Inferior parietal cortex (tissue), 1 donor: ENCODE measurements around the gene RRM1.
"Not testable (repeated sequence)": the region's sequence is repeated elsewhere in the genome, so short reads cannot be mapped to it uniquely, and the experiment has no call there.

Experiments
- DNase-seq: peaks from one replicate; pipeline ENCODE4 v3.0.0-alpha.2; 2016; ENCODE audit errors: extremely low spot score

The RRM1 gene

DNA sequence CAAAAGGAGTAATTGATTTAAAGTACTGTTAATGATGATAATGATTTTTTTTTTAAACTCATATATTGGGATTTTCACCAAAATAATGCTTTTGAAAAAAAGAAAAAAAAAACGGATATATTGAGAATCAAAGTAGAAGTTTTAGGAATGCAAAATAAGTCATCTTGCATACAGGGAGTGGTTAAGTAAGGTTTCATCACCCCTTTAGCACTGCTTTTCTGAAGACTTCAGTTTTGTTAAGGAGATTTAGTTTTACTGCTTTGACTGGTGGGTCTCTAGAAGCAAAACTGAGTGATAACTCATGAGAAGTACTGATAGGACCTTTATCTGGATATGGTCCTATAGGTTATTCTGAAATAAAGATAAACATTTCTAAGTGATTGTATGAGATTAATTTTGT lies 43.9 kb downstream of the RRM1 start:
- DNase-seq: no peak

DNA sequence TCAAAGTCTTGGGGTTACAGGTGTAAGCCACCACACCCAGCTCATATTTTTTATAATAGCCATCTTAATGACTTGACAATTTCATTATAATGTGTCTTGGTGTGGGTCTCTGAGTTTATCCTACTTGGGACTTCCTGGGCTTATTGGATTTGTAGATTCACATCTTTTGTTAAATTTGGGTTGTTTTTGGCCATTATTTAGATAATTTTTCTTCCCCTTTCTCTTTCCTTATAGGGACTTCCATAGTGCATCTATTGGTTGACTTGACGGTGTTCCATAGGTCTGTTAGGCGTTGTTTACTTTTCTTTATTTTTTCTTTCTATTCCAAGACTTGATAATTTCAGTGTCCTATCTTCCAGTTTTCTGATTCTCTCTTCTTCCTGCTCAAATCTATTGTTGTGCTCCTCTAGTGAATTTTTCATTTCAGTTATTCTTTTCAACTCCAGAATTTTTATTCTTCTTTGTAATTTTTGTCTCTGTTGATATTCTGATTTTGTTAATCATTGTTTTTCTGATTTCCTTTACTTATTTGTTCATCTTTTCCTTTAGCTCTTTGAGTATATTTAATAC lies 45.6 kb downstream of the RRM1 start:
- no peak for DNase-seq

DNA sequence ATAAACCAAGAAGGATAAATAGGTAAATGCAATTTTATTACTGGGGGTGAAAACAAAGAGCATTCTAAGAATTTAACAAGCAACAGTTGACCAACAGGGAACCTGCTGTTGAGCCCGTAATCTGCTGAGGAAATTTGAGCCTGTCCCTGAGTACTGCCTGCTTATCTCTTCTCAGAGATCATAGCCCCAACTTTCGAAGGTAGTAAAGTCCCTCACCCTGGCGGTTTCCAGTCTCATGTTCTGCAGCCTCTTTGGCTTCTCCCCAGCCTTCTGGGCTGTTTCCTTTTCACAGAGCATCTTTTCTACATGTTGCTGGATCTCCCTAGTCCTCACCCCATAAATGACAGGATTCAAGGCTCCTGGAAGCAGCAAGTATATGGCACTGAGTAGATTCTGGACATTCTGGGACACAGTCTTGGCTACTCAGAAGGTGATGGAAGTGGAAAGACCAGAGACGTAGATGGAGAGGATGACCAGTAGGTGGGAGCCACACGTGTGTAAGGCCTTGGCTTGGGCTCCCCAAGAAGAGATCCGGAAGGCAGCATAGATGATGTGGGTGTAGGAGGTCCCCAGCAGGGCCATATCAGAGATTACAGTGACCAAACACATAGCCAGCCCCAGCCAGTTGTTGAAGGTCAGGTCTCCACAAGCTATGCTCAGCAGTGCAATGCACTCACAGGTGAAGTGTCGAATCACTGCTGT lies 51.6 kb downstream of the RRM1 start:
- no peak for DNase-seq

DNA sequence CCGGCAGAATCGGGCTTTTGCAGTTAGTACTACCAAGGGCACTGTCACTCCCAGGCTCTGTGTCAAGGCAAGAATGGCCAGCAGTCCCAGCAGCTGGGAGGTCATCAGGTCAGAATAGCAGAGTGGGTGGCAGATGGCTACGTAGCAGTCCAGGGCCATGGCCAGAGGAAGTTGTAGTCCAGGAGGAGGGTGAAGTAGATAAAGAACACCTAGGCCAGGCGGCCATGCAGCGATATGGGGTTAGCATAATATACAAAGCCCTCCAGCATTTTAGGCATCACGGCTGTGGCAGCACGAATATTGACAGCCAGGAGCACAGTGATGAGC lies 52.1 kb downstream of the RRM1 start:
- no peak for DNase-seq

- no peak for DNase-seq
These were observed 59.9 kb downstream of the RRM1 start for GRCh38 chr11:4154503-4154902.

- DNase-seq: no peak
These were observed 62.0 kb downstream of the RRM1 start for GRCh38 chr11:4156571-4156970.

GRCh38 chr11:4158818-4159217 lies 64.2 kb downstream of the RRM1 start:
- DNase-seq: not testable (repeated sequence)

DNA sequence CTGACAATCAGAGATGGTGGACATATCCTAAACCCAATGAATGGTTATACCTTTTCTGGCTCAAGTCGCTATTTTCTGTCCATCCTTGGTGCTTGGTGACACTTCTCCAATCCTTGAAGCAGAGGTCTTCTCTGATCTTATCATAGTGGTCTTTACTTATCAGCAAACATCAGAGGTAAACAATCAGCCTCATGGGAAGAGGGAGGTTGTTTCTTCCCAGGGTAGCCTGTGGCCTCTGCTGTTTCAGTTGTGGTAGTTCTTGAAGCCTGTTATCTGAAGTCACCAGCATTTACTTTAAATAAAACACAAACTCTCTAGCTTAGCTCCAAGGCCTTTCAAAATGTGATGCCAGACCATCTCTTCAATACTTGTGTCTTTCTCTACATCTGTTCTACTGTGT lies 66.7 kb downstream of the RRM1 start:
- no peak for DNase-seq

- no peak for DNase-seq
These were observed 70.4 kb downstream of the RRM1 start for GRCh38 chr11:4164884-4165590.

GRCh38 chr11:4167292-4167691 lies 72.7 kb downstream of the RRM1 start:
- DNase-seq: no peak

GRCh38 chr11:4167758-4168157 lies 73.2 kb downstream of the RRM1 start:
- DNase-seq: no peak

GRCh38 chr11:4175620-4176350 lies 81.2 kb downstream of the RRM1 start:
- DNase-seq: not testable (repeated sequence)

- no peak for DNase-seq
These were observed 84.4 kb downstream of the RRM1 start for GRCh38 chr11:4178813-4179662.

- no peak for DNase-seq
These were observed 86.0 kb downstream of the RRM1 start for GRCh38 chr11:4180441-4181183.

GRCh38 chr11:4181782-4182721 lies 87.5 kb downstream of the RRM1 start:
- peak; percentile 13 for DNase-seq

DNA sequence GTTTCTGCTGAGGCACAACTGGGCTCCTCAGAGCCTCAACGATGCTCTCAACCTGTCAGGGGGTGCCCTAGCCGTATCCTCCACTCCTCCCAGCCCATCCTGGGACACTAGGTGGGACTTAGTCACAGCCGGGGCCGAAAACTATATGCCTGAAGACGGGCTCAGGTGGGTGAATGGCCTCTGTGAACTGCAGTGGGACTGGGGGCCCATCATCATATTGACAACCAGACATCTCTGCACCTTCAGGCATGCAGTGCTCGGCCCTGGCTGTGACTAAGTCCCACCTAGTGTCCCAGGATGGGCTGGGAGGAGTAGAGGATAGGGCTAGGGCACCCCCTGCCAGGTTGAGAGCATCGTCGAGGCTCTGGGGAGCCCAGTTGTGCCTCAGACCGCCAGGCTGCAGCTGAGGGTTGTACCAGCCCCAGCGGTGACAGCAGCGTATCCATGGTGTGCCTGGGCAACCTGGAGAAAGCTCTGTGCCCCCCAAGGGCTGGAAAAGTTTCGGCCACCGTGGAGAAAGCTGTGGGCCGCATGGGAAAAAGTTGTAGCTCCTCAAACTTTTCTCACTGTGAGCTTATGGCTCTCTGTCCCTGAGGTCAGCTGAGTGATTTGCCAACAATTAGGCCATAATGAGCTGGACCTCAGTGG lies 88.9 kb downstream of the RRM1 start:
- DNase-seq: no peak

DNA sequence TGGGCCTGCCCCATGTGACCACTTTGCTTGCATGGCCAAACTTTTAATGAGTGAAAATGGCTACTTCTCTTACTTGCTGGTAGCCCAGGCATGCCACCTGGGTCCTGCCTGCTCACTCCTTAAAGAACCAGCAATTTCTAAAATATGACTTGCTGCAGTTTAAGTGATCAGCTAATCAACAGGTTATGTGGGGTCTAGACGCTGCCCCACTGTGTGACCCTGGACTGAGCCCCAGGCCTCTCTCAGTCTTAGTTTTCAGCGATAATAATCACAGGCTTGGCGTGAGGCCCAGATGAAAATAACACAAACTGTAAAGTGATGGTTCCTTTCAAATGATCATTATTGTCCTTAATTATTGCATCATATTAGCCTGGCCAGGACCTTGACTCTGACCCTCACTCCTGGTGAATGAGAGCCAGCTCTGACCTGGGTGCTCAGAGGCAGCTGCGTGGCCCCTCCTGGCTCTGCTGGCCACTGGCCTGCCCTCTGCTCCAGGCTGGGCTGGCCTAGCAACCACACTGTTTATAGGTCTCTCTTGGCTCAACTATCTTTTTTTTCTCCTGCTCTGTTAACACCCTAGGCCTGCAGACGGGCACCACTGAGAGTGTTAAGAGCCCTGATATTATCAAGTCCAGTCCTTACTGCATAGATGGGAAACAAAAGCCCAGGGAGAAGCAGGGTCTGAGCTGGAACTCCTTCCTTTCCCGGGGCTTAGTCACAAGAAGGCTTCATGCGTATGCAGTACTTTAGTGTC lies 89.7 kb downstream of the RRM1 start:
- no peak for DNase-seq

DNA sequence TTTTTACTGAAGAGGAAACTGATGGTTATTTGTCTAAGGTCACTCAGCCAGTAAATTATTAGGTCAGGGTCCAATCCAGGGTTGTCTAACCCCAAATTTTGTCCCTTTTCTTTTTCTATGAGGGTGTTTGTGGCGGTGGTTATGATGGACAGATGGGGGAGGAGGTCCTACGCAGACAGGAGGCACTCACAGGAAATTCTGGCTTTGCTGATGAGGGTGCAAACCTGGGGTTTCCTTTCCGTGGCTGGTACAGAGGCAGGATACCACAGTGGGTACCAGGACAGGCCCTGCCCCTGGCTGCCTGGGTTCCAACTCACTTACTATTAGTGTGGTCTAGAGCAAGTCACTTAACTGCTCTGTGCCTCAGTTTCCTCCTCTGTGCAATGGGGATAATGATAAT lies 91.0 kb downstream of the RRM1 start:
- DNase-seq: no peak
